Karpas-422 (cell line): ENCODE data around the gene ADAMTS17. TPM values are rescaled to one million over a fixed set of nuclear protein-coding genes. Genes with fewer than 3 reads are reported as not detected.

Experiments
- DNase-seq: peaks from one replicate; pipeline ENCODE4 v3.0.0-alpha.2; 2015
- H2AFZ ChIP-seq: fragments of 200-600 bp; sonication (generic); 2 replicates; pipeline ENCODE4 v1.6.1; 2014; ENCODE audit warnings: antibody characterized with exemption, low read length, mixed read lengths
- H3K27ac ChIP-seq: fragments of 200-600 bp; sonication (generic); 2 replicates; pipeline ENCODE4 v1.5.1; 2014; ENCODE audit warnings: mild to moderate bottlenecking, low read length, moderate library complexity
- H3K27me3 ChIP-seq: fragments of 200-600 bp; sonication (generic); 2 replicates; pipeline ENCODE4 v1.6.1; 2014; ENCODE audit warnings: low read length, mixed read lengths
- H3K36me3 ChIP-seq: fragments of 200-600 bp; sonication (generic); 2 replicates; pipeline ENCODE4 v1.6.1; 2014; ENCODE audit warnings: low read length, mixed read lengths; ENCODE audit not compliant: insufficient read depth
- H3K4me1 ChIP-seq: fragments of 200-600 bp; sonication (generic); 2 replicates; pipeline ENCODE4 v1.6.1; 2014; ENCODE audit warnings: mild to moderate bottlenecking, low read length, mixed read lengths
- H3K4me2 ChIP-seq: fragments of 200-600 bp; sonication (generic); 2 replicates; pipeline ENCODE4 v1.6.1; 2014; ENCODE audit warnings: low read length, low read depth, mild to moderate bottlenecking; ENCODE audit not compliant: poor library complexity, severe bottlenecking
- H3K4me3 ChIP-seq: fragments of 200-600 bp; sonication (generic); 2 replicates; pipeline ENCODE4 v1.5.1; 2014; ENCODE audit warnings: mild to moderate bottlenecking, antibody characterized with exemption, low read length, mixed read lengths
- H3K79me2 ChIP-seq: fragments of 200-600 bp; sonication (generic); 2 replicates; pipeline ENCODE4 v1.6.1; 2014; ENCODE audit warnings: mild to moderate bottlenecking, low read length, mixed read lengths
- H3K9ac ChIP-seq: fragments of 200-600 bp; sonication (generic); 2 replicates; pipeline ENCODE4 v1.6.0; 2014; ENCODE audit warnings: low read length
- H3K9me2 ChIP-seq: fragments of 200-600 bp; sonication (generic), shearing (Covaris generic); replicated peaks from 2 replicates; pipeline ENCODE4 v1.6.0; 2014; ENCODE audit warnings: mild to moderate bottlenecking, low read length, moderate library complexity; ENCODE audit not compliant: insufficient read depth
- H3K9me3 ChIP-seq: fragments of 300-700, 200-600 bp; sonication (generic); 2 replicates; pipeline ENCODE4 v1.6.1; 2014; ENCODE audit warnings: low read length, mixed read lengths
- H4K20me1 ChIP-seq: fragments of 200-600 bp; sonication (generic); 2 replicates; pipeline ENCODE4 v1.6.1; 2014; ENCODE audit warnings: mild to moderate bottlenecking, antibody characterized with exemption, low read length, low read depth; ENCODE audit not compliant: insufficient read depth
- total RNA-seq: library from RNA; depleted of rRNA; stranded (reverse); fragments of >200 nt; shearing (Covaris generic); gene quantifications from 2 replicates; pipeline ENCODE4 v1.2.3, GENCODE V29; 2014; ENCODE audit warnings: low replicate concordance

The ADAMTS17 gene
- total RNA-seq, 1 experiment from 2014 or later, result not detected

GRCh38 chr15:100054539-100054938, 287.2 kb downstream of the ADAMTS17 start:
- H2AFZ ChIP-seq, result no peak overlapping the region
- no peak for DNase-seq
- H3K36me3 ChIP-seq, result no peaks in the 10 kb centered on the region
- no peaks in the 10 kb centered on the region for H3K4me1 ChIP-seq
- H3K9ac ChIP-seq, result no peak overlapping the region
- H3K4me3 ChIP-seq, result no peak overlapping the region
- H3K27ac ChIP-seq, result no peak overlapping the region
- no peaks in the 10 kb centered on the region for H3K9me2 ChIP-seq
- no peaks in the 10 kb centered on the region for H3K79me2 ChIP-seq
- no peak overlapping the region for H3K4me2 ChIP-seq
- H4K20me1 ChIP-seq, result no peaks in the 10 kb centered on the region
- no peaks in the 10 kb centered on the region for H3K27me3 ChIP-seq
- no peaks in the 10 kb centered on the region for H3K9me3 ChIP-seq

- H4K20me1 ChIP-seq, result no peaks in the 10 kb centered on the region
- H3K4me3 ChIP-seq, result no peak overlapping the region
- no peaks in the 10 kb centered on the region for H3K9me2 ChIP-seq
- H3K4me1 ChIP-seq, result no peaks in the 10 kb centered on the region
- no peaks in the 10 kb centered on the region for H3K9me3 ChIP-seq
- DNase-seq, result no peak
- no peak overlapping the region for H3K4me2 ChIP-seq
- H3K36me3 ChIP-seq, result no peaks in the 10 kb centered on the region
- H2AFZ ChIP-seq, result no peak overlapping the region
- no peak overlapping the region for H3K27ac ChIP-seq
- H3K79me2 ChIP-seq, result no peaks in the 10 kb centered on the region
- no peaks in the 10 kb centered on the region for H3K27me3 ChIP-seq
- no peak overlapping the region for H3K9ac ChIP-seq
Measured at GRCh38 chr15:100053474-100054121, 288.2 kb downstream of the ADAMTS17 start.

GRCh38 chr15:100052716-100053473, 288.9 kb downstream of the ADAMTS17 start:
- Histone ChIP-seq H3K27me3 (no peaks in the 10 kb centered on the region), H4K20me1 (no peaks in the 10 kb centered on the region), H2AFZ (no peak overlapping the region), H3K27ac (no peak overlapping the region), H3K79me2 (no peaks in the 10 kb centered on the region), H3K9me2 (no peaks in the 10 kb centered on the region), H3K9me3 (no peaks in the 10 kb centered on the region), H3K36me3 (no peaks in the 10 kb centered on the region), H3K9ac (no peak overlapping the region), H3K4me1 (no peaks in the 10 kb centered on the region), H3K4me3 (no peak overlapping the region), H3K4me2 (no peak overlapping the region)
- DNase-seq, result no peak

- H4K20me1 ChIP-seq, result no peaks in the 10 kb centered on the region
- no peaks in the 10 kb centered on the region for H3K36me3 ChIP-seq
- no peaks in the 10 kb centered on the region for H3K4me1 ChIP-seq
- H3K27me3 ChIP-seq, result no peaks in the 10 kb centered on the region
- no peak overlapping the region for H3K4me2 ChIP-seq
- H3K9me3 ChIP-seq, result no peaks in the 10 kb centered on the region
- H3K79me2 ChIP-seq, result no peaks in the 10 kb centered on the region
- no peak overlapping the region for H2AFZ ChIP-seq
- no peak overlapping the region for H3K27ac ChIP-seq
- H3K9me2 ChIP-seq, result no peaks in the 10 kb centered on the region
- no peak for DNase-seq
- H3K4me3 ChIP-seq, result no peak overlapping the region
- H3K9ac ChIP-seq, result no peak overlapping the region
Measured at GRCh38 chr15:100050877-100051786, 290.6 kb downstream of the ADAMTS17 start.

GRCh38 chr15:100049936-100050876, 291.6 kb downstream of the ADAMTS17 start:
- no peaks in the 10 kb centered on the region for H3K4me1 ChIP-seq
- H3K27me3 ChIP-seq, result no peaks in the 10 kb centered on the region
- H3K4me2 ChIP-seq, result no peak overlapping the region
- no peaks in the 10 kb centered on the region for H3K9me3 ChIP-seq
- no peaks in the 10 kb centered on the region for H3K9me2 ChIP-seq
- no peaks in the 10 kb centered on the region for H4K20me1 ChIP-seq
- no peaks in the 10 kb centered on the region for H3K36me3 ChIP-seq
- no peak overlapping the region for H3K9ac ChIP-seq
- DNase-seq, result no peak
- no peak overlapping the region for H2AFZ ChIP-seq
- no peak overlapping the region for H3K27ac ChIP-seq
- H3K79me2 ChIP-seq, result no peaks in the 10 kb centered on the region
- no peak overlapping the region for H3K4me3 ChIP-seq

- Histone ChIP-seq H3K4me3 (no peak overlapping the region), H4K20me1 (no peaks in the 10 kb centered on the region), H3K9ac (no peak overlapping the region), H3K9me2 (no peaks in the 10 kb centered on the region), H3K9me3 (no peaks in the 10 kb centered on the region), H3K4me2 (no peak overlapping the region), H3K4me1 (no peaks in the 10 kb centered on the region), H3K27ac (no peak overlapping the region), H3K27me3 (no peaks in the 10 kb centered on the region), H3K79me2 (no peaks in the 10 kb centered on the region), H2AFZ (no peak overlapping the region), H3K36me3 (no peaks in the 10 kb centered on the region)
- DNase-seq, result no peak
Measured at GRCh38 chr15:100049483-100049882, 292.3 kb downstream of the ADAMTS17 start.

- Histone ChIP-seq H3K9me2 (no peaks in the 10 kb centered on the region), H3K36me3 (no peaks in the 10 kb centered on the region), H3K4me1 (no peaks in the 10 kb centered on the region), H3K79me2 (no peaks in the 10 kb centered on the region), H3K9me3 (no peaks in the 10 kb centered on the region), H3K4me3 (no peak overlapping the region), H2AFZ (no peak overlapping the region), H3K9ac (no peak overlapping the region), H4K20me1 (no peaks in the 10 kb centered on the region), H3K4me2 (no peak overlapping the region), H3K27me3 (no peaks in the 10 kb centered on the region), H3K27ac (no peak overlapping the region)
- DNase-seq, result no peak
Measured at GRCh38 chr15:100048736-100049135, 293.0 kb downstream of the ADAMTS17 start.
